ENCODE data around the gene APOF.
"Not testable (repeated sequence)": the region's sequence is repeated elsewhere in the genome, so short reads cannot be mapped to it uniquely, and the experiment has no call there.

The APOF gene

GRCh38 chr12:56373515-56373914, 10.9 kb upstream of the APOF start:
- no peak for DNase-seq

GRCh38 chr12:56366948-56367347, 4.3 kb upstream of the APOF start:
- no peak for DNase-seq

GRCh38 chr12:56361487-56362129, 1.0 kb downstream of the APOF start:
- DNase-seq, result no peak

- DNase-seq, result peak; percentile 100
Observed at GRCh38 chr12:56359851-56360767, 2.5 kb downstream of the APOF start, which contains the start of gene STAT2. TSS of gene STAT2 (minus strand) at chr12:56360107. CDS start at chr12:56356571, 3,536 bp downstream.

GRCh38 chr12:56358836-56359532, 3.7 kb downstream of the APOF start:
- DNase-seq, result peak; percentile 80

GRCh38 chr12:56351325-56351724, 11.3 kb downstream of the APOF start:
- DNase-seq, result no peak

- DNase-seq, result no peak
Observed at GRCh38 chr12:56350662-56351061, 12.0 kb downstream of the APOF start.

GRCh38 chr12:56348776-56349175, 13.9 kb downstream of the APOF start:
- DNase-seq, result no peak

- DNase-seq, result not testable (repeated sequence)
Observed at GRCh38 chr12:56347255-56347654, 15.4 kb downstream of the APOF start.

GRCh38 chr12:56346675-56347074, 16.0 kb downstream of the APOF start:
- DNase-seq, result no peak

GRCh38 chr12:56342290-56342689, 20.4 kb downstream of the APOF start:
- not testable (repeated sequence) for DNase-seq

- DNase-seq, result no peak
Observed at GRCh38 chr12:56341616-56342015, 21.0 kb downstream of the APOF start.

GRCh38 chr12:56339158-56339422, 23.6 kb downstream of the APOF start:
- no peak for DNase-seq

- no peak for DNase-seq
Observed at GRCh38 chr12:56338308-56339157, 24.1 kb downstream of the APOF start, which contains the start of gene IL23A. TSS of gene IL23A (plus strand) at chr12:56338884. CDS start at chr12:56339045, 161 bp downstream.

- DNase-seq, result no peak
Observed at GRCh38 chr12:56337753-56338251, 24.9 kb downstream of the APOF start.

GRCh38 chr12:56336361-56337167, 26.1 kb downstream of the APOF start:
- no peak for DNase-seq

- not testable (repeated sequence) for DNase-seq
Observed at GRCh38 chr12:56335527-56335926, 27.1 kb downstream of the APOF start.

GRCh38 chr12:56334490-56334793, 28.2 kb downstream of the APOF start:
- DNase-seq, result no peak

- DNase-seq, result peak; percentile 99
Observed at GRCh38 chr12:56333679-56334489, 28.8 kb downstream of the APOF start, which contains the start of gene PAN2. TSS of gene PAN2 (minus strand) at chr12:56334000. CDS start at chr12:56333094, 906 bp downstream.

- no peak for DNase-seq
Observed at GRCh38 chr12:56333197-56333678, 29.4 kb downstream of the APOF start.

All from fibroblast of skin of abdomen (primary cell).